Anterior cingulate cortex (tissue), 58 donors: ENCODE data around the gene EPHB1.

Experiments
- DNase-seq, 58 donors: peaks; one replicate each; lab custom pipeline; 2025; lab: John Stamatoyannopoulos, UW

EPHB1 gene

DNA sequence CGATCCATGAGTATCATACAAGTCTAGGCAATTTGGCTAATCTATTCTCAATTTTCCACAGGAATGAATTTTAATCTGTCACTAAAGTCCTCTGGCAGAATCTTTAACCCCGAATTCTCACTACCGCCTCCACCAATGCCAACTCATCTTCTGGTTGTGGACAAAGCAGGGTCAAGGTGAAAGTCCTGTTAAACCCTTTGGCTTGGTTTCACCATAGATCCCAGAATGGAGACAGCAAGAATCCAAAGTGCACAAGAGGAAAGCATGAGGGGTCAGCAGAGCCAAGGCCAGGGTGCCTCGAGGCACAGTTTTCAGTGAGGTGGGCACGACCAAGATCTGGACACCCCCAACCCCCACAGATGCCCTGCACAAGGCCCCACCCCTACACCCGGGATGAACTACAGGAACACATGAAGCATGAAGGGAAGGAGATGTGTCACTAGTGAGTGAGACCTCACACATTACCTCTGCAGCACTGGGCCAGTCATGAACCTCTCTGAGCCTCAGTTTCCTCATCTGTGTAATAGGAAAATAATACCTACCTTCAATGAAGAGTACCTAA, 466.2 kb downstream of the EPHB1 start:
- DNase-seq: no peak

DNA sequence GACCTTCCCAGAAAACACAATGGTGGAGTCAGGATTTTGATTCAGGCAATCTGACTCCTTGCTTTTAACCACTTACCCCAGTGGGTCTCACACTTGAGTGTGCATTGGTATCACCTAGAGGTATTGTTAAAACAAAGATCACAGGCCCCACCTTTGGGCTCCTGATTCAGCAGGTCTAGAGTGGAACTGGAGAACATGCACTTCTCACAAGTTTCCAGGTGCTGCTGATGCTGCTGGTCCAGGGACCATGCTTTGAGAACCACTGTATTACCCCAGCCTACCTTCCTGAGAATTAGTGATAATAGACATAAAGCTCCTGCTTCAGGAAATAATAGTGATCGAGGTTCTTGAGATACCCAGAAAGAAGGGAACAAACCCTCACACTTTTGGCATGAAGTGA, 466.9 kb downstream of the EPHB1 start:
- DNase-seq: no peak

DNA sequence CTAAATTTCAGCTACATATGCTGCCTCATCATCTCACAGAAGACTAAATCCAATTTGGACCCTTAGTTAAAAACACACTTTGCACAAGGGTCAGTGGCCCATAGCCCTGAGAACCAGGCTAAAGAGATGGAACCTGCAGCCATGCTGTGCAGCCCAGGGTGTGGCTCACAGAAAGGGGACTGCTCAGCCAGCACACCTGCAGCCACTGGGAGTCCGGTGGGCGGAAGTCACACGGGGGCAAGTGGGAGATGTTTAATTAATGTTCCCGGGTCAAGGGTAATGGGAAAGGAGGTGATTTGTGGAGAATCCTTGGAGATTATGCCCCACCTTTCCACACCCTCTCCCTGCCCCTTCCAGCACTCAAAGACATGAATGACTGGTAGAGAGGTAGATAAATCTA, 467.4 kb downstream of the EPHB1 start:
- no peak for DNase-seq

- no peak for DNase-seq
Measured at GRCh38 chr3:135263331-135263730, 468.3 kb downstream of the EPHB1 start.

GRCh38 chr3:135267487-135267886, 472.4 kb downstream of the EPHB1 start:
- no peak for DNase-seq

GRCh38 chr3:135268941-135269532, 474.0 kb downstream of the EPHB1 start:
- DNase-seq: no peak

- no peak for DNase-seq
Measured at GRCh38 chr3:135271177-135272025, 476.3 kb downstream of the EPHB1 start.

GRCh38 chr3:135272026-135272669, 477.1 kb downstream of the EPHB1 start:
- DNase-seq: no peak

GRCh38 chr3:135292162-135292561, 497.1 kb downstream of the EPHB1 start:
- DNase-seq: no peak

GRCh38 chr3:135301670-135302069, 506.6 kb downstream of the EPHB1 start:
- no peak for DNase-seq

DNA sequence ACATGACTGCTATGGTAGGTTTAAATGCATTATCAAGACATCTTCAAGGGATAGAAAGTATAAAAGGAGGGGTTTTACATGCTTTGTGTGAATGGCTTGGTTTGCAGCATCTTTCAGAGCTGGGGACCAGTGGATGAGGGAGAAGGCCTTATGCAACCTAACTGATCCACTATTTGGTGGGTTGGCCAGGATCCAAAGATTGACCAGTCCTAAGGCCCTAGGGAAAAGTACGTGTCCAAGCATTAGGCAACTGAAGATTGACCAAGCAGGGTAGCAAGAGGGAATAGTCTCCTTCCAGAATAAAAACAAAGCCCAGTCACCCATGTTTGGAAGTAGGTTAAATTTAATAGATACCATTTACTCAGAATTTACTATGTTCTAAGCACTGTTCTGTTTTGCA, 509.3 kb downstream of the EPHB1 start:
- DNase-seq: no peak
